GM23338 (cell line): ENCODE measurements around the gene MRS2. TPM values are rescaled to one million over a fixed set of nuclear protein-coding genes. Genes with fewer than 3 reads are reported as not detected.

Source experiments
- ATAC-seq: fragments of 200-7000 bp; cut with Tn5 transposase; 3 replicates; pipeline ENCODE4 v1.9.1; 2020
- DNase-seq: peaks from one replicate; pipeline ENCODE4 v3.0.0-alpha.2; 2015; ENCODE audit warnings: low spot score
- H2AFZ ChIP-seq: fragments of 200-600 bp; sonication (generic); 2 replicates; pipeline ENCODE4 v1.8.0; 2016; ENCODE audit warnings: antibody characterized with exemption, mild to moderate bottlenecking, moderate library complexity
- H3F3A ChIP-seq: fragments of 200-600 bp; sonication (generic); replicated peaks from 2 replicates; pipeline ENCODE4 v1.8.0; 2017; ENCODE audit warnings: antibody characterized with exemption, mixed run types, low read depth
- H3K27ac ChIP-seq: fragments of 200-600 bp; sonication (generic); 2 replicates; pipeline ENCODE4 v1.6.1; 2016; ENCODE audit warnings: low read depth
- H3K27me3 ChIP-seq: fragments of 200-600 bp; sonication (generic); 2 replicates; pipeline ENCODE4 v1.8.0; 2016; ENCODE audit warnings: mild to moderate bottlenecking, mixed run types, moderate library complexity; ENCODE audit not compliant: insufficient read depth
- H3K36me3 ChIP-seq: fragments of 200-600 bp; sonication (generic); 2 replicates; pipeline ENCODE4 v1.8.0; 2016; ENCODE audit warnings: mild to moderate bottlenecking; ENCODE audit not compliant: insufficient read depth
- H3K4me1 ChIP-seq: fragments of 200-600 bp; sonication (generic); 2 replicates; pipeline ENCODE4 v1.8.0; 2016; ENCODE audit warnings: mild to moderate bottlenecking, moderate library complexity; ENCODE audit not compliant: insufficient read depth
- H3K4me2 ChIP-seq: fragments of 200-600 bp; sonication (generic); 2 replicates; pipeline ENCODE4 v1.7.1; 2017; ENCODE audit warnings: mixed run types
- H3K4me3 ChIP-seq: fragments of 200-600 bp; sonication (generic); 2 replicates; pipeline ENCODE4 v1.6.1; 2016; ENCODE audit warnings: mixed run types
- H3K79me2 ChIP-seq: fragments of 200-600 bp; sonication (generic); replicated peaks from 2 replicates; pipeline ENCODE4 v1.8.0; 2017; ENCODE audit warnings: mild to moderate bottlenecking; ENCODE audit not compliant: insufficient read depth
- H3K9me2 ChIP-seq: fragments of 200-600 bp; sonication (generic); 2 replicates; pipeline ENCODE4 v1.8.0; 2017; ENCODE audit not compliant: insufficient read depth
- H4K20me1 ChIP-seq: fragments of 200-600 bp; sonication (generic); replicated peaks from 2 replicates; pipeline ENCODE4 v1.8.0; 2017; ENCODE audit warnings: mild to moderate bottlenecking; ENCODE audit not compliant: insufficient read depth
- H3K27ac Mint-ChIP-seq: 2 replicates; pipeline ENCODE4 v1.8.0; 2020; ENCODE audit warnings: inconsistent platforms, mild to moderate bottlenecking, moderate library complexity, mixed read lengths
- H3K27me3 Mint-ChIP-seq: 3 replicates; pipeline ENCODE4 v1.8.0; 2022; ENCODE audit warnings: low read depth, mild to moderate bottlenecking, moderate library complexity, mixed read lengths, inconsistent platforms; ENCODE audit not compliant: insufficient read depth, poor library complexity
- H3K36me3 Mint-ChIP-seq: 3 replicates; pipeline ENCODE4 v1.8.0; 2021; ENCODE audit warnings: low read depth, mild to moderate bottlenecking, inconsistent platforms, moderate library complexity, mixed read lengths
- H3K4me1 Mint-ChIP-seq: 3 replicates; pipeline ENCODE4 v1.8.0; 2020; ENCODE audit warnings: mild to moderate bottlenecking, inconsistent platforms, mixed read lengths
- H3K4me3 Mint-ChIP-seq: 3 replicates; pipeline ENCODE4 v1.8.0; 2021; ENCODE audit warnings: moderate library complexity, mild to moderate bottlenecking, inconsistent platforms, mixed read lengths
- H3K9me3 Mint-ChIP-seq: 3 replicates; pipeline ENCODE4 v1.8.0; 2020; ENCODE audit warnings: moderate library complexity, mild to moderate bottlenecking, inconsistent platforms, mixed read lengths
- CREB1 ChIP-seq: fragments of 250-450 bp; sonication (Bioruptor Pico); IDR thresholded peaks from 2 replicates; pipeline ENCODE4 v1.5.0; 2020; ENCODE audit warnings: low read depth, mild to moderate bottlenecking, moderate library complexity
- EZH2 ChIP-seq: fragments of 200-600 bp; sonication (generic); IDR thresholded peaks from one replicate; pipeline ENCODE4 v1.8.0; 2017; ENCODE audit warnings: antibody characterized with exemption, mild to moderate bottlenecking, low read depth; ENCODE audit not compliant: unreplicated experiment
- EZH2phosphoT487 ChIP-seq: fragments of 200-600 bp; sonication (generic); IDR thresholded peaks from one replicate; pipeline ENCODE4 v1.8.1; 2018; ENCODE audit warnings: antibody characterized with exemption; ENCODE audit not compliant: unreplicated experiment
- JUNB ChIP-seq: IDR thresholded peaks from one replicate; pipeline ENCODE4 v1.6.1; 2016; ENCODE audit warnings: antibody characterized with exemption; ENCODE audit not compliant: unreplicated experiment
- NANOG ChIP-seq: IDR thresholded peaks from 2 replicates; pipeline ENCODE4 v1.6.1; 2016; ENCODE audit warnings: antibody characterized with exemption, borderline replicate concordance
- POLR2AphosphoS5 ChIP-seq: IDR thresholded peaks from 2 replicates; pipeline ENCODE4 v1.6.1; 2016; ENCODE audit warnings: antibody characterized with exemption, low read depth
- STAT1 ChIP-seq: IDR thresholded peaks from one replicate; pipeline ENCODE4 v1.6.1; 2016; ENCODE audit warnings: antibody characterized with exemption; ENCODE audit not compliant: unreplicated experiment
- ZNF114 ChIP-seq: fragments of 250-450 bp; sonication (Bioruptor Pico); IDR thresholded peaks from 2 replicates; pipeline ENCODE4 v1.5.0; 2020; ENCODE audit warnings: mild to moderate bottlenecking, moderate library complexity
- ZNF331 ChIP-seq: fragments of 250-450 bp; sonication (Bioruptor Pico); IDR thresholded peaks from 2 replicates; pipeline ENCODE4 v1.5.0; 2020; ENCODE audit warnings: low read depth, mild to moderate bottlenecking, moderate library complexity
- polyA plus RNA-seq: library from polyadenylated mRNA; unstranded; fragments of >200 nt; fragmentation: Nextera tagmentation; extraction: Ambion mirVana; gene quantifications from 2 replicates; pipeline ENCODE4 v1.2.1, GENCODE V29; 2016
- total RNA-seq: library from RNA; depleted of rRNA; stranded (reverse); fragments of >200 nt; shearing (Covaris generic); gene quantifications from 2 replicates; pipeline ENCODE4 v1.2.3, GENCODE V29; 2014
- TF ChIP-seq, protein P1 (sequence below): IDR thresholded peaks from 2 replicates; pipeline ENCODE4 v1.6.1; 2016; ENCODE audit warnings: antibody characterized with exemption
- TF ChIP-seq, protein P2 (sequence below): IDR thresholded peaks from one replicate; pipeline ENCODE4 v1.6.1; 2018; ENCODE audit warnings: antibody characterized with exemption; ENCODE audit not compliant: unreplicated experiment
- TF ChIP-seq, protein P3 (sequence below): fragments of 250-450 bp; sonication (Bioruptor Pico); IDR thresholded peaks from 2 replicates; pipeline ENCODE4 v1.5.0; 2020; ENCODE audit warnings: mild to moderate bottlenecking, moderate library complexity
- TF ChIP-seq, protein P4 (sequence below), 2 experiments: fragments of 200-600 bp in 1 of 2; sonication (generic) in 1 of 2; conservative IDR thresholded peaks; 2 replicates each; pipeline versions ENCODE4 v1.5.1 to v1.6.1; 2016 to 2017; ENCODE audit warnings: antibody characterized with exemption in 2 of 2, low read depth in 2 of 2, mild to moderate bottlenecking in 2 of 2, moderate library complexity in 1 of 2

Gene MRS2
- total and polyA plus RNA-seq, 2 experiments from 2014 or later, result 80.9 to 125 TPM

DNA sequence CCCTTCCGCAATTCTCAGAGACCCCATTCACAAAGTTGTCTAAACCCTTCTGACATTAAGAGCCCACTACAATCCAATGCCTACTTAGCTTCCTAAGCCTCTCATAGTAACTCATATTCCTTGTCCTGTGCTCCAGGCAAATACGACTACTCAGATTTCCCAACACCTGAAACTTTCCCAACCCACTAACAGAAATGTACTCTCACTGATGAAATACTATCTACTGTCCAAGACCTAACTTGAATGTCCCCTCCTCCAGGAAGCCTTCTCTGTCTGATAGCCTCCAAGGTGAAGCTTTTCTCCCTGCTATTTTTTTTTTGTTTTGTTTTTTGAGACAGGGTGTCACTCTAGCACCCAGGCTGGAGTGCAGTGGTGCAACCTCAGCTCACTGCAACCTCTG, 56.2 kb downstream of the MRS2 start:
- Histone ChIP-seq H3K4me3 (no peak overlapping the region), H3K4me1 (no peaks in the 10 kb centered on the region), H3K27me3 (no peaks in the 10 kb centered on the region), H3F3A (no peaks in the 10 kb centered on the region), H3K79me2 (no peaks in the 10 kb centered on the region), H3K4me2 (no peak overlapping the region), H3K9me2 (no peaks in the 10 kb centered on the region), H3K36me3 (no peaks in the 10 kb centered on the region), H2AFZ (no peak overlapping the region), H4K20me1 (no peaks in the 10 kb centered on the region), H3K27ac (no peak overlapping the region)
- no peak for DNase-seq
- H3K36me3 Mint-ChIP-seq, result no peaks in the 10 kb centered on the region
- no peak overlapping the region for H3K27ac Mint-ChIP-seq
- no peak for ATAC-seq
- no peak overlapping the region for H3K4me3 Mint-ChIP-seq
- TF ChIP-seq STAT1 (no peak), ZNF114 (CRISPR knock-in tag) (no peak), CREB1 (no peak), NANOG (no peak), JUNB (no peak), POLR2AphosphoS5 (no peak), EZH2phosphoT487 (no peak), EZH2 (no peak), ZNF331 (CRISPR knock-in tag) (no peak)
- TF ChIP-seq, protein P1, sequence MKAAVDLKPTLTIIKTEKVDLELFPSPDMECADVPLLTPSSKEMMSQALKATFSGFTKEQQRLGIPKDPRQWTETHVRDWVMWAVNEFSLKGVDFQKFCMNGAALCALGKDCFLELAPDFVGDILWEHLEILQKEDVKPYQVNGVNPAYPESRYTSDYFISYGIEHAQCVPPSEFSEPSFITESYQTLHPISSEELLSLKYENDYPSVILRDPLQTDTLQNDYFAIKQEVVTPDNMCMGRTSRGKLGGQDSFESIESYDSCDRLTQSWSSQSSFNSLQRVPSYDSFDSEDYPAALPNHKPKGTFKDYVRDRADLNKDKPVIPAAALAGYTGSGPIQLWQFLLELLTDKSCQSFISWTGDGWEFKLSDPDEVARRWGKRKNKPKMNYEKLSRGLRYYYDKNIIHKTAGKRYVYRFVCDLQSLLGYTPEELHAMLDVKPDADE, result no peak
- TF ChIP-seq, protein P2, sequence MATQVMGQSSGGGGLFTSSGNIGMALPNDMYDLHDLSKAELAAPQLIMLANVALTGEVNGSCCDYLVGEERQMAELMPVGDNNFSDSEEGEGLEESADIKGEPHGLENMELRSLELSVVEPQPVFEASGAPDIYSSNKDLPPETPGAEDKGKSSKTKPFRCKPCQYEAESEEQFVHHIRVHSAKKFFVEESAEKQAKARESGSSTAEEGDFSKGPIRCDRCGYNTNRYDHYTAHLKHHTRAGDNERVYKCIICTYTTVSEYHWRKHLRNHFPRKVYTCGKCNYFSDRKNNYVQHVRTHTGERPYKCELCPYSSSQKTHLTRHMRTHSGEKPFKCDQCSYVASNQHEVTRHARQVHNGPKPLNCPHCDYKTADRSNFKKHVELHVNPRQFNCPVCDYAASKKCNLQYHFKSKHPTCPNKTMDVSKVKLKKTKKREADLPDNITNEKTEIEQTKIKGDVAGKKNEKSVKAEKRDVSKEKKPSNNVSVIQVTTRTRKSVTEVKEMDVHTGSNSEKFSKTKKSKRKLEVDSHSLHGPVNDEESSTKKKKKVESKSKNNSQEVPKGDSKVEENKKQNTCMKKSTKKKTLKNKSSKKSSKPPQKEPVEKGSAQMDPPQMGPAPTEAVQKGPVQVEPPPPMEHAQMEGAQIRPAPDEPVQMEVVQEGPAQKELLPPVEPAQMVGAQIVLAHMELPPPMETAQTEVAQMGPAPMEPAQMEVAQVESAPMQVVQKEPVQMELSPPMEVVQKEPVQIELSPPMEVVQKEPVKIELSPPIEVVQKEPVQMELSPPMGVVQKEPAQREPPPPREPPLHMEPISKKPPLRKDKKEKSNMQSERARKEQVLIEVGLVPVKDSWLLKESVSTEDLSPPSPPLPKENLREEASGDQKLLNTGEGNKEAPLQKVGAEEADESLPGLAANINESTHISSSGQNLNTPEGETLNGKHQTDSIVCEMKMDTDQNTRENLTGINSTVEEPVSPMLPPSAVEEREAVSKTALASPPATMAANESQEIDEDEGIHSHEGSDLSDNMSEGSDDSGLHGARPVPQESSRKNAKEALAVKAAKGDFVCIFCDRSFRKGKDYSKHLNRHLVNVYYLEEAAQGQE, result no peak
- TF ChIP-seq, protein P3, sequence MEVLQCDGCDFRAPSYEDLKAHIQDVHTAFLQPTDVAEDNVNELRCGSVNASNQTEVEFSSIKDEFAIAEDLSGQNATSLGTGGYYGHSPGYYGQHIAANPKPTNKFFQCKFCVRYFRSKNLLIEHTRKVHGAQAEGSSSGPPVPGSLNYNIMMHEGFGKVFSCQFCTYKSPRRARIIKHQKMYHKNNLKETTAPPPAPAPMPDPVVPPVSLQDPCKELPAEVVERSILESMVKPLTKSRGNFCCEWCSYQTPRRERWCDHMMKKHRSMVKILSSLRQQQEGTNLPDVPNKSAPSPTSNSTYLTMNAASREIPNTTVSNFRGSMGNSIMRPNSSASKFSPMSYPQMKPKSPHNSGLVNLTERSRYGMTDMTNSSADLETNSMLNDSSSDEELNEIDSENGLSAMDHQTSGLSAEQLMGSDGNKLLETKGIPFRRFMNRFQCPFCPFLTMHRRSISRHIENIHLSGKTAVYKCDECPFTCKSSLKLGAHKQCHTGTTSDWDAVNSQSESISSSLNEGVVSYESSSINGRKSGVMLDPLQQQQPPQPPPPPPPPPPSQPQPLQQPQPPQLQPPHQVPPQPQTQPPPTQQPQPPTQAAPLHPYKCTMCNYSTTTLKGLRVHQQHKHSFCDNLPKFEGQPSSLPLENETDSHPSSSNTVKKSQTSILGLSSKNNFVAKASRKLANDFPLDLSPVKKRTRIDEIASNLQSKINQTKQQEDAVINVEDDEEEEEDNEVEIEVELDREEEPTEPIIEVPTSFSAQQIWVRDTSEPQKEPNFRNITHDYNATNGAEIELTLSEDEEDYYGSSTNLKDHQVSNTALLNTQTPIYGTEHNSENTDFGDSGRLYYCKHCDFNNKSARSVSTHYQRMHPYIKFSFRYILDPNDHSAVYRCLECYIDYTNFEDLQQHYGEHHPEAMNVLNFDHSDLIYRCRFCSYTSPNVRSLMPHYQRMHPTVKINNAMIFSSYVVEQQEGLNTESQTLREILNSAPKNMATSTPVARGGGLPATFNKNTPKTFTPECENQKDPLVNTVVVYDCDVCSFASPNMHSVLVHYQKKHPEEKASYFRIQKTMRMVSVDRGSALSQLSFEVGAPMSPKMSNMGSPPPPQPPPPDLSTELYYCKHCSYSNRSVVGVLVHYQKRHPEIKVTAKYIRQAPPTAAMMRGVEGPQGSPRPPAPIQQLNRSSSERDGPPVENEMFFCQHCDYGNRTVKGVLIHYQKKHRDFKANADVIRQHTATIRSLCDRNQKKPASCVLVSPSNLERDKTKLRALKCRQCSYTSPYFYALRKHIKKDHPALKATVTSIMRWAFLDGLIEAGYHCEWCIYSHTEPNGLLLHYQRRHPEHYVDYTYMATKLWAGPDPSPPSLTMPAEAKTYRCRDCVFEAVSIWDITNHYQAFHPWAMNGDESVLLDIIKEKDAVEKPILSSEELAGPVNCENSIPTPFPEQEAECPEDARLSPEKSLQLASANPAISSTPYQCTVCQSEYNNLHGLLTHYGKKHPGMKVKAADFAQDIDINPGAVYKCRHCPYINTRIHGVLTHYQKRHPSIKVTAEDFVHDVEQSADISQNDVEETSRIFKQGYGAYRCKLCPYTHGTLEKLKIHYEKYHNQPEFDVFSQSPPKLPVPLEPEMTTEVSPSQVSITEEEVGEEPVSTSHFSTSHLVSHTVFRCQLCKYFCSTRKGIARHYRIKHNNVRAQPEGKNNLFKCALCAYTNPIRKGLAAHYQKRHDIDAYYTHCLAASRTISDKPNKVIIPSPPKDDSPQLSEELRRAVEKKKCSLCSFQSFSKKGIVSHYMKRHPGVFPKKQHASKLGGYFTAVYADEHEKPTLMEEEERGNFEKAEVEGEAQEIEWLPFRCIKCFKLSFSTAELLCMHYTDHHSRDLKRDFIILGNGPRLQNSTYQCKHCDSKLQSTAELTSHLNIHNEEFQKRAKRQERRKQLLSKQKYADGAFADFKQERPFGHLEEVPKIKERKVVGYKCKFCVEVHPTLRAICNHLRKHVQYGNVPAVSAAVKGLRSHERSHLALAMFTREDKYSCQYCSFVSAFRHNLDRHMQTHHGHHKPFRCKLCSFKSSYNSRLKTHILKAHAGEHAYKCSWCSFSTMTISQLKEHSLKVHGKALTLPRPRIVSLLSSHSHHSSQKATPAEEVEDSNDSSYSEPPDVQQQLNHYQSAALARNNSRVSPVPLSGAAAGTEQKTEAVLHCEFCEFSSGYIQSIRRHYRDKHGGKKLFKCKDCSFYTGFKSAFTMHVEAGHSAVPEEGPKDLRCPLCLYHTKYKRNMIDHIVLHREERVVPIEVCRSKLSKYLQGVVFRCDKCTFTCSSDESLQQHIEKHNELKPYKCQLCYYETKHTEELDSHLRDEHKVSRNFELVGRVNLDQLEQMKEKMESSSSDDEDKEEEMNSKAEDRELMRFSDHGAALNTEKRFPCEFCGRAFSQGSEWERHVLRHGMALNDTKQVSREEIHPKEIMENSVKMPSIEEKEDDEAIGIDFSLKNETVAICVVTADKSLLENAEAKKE (CRISPR knock-in tag), result no peak
- TF ChIP-seq, protein P4, sequence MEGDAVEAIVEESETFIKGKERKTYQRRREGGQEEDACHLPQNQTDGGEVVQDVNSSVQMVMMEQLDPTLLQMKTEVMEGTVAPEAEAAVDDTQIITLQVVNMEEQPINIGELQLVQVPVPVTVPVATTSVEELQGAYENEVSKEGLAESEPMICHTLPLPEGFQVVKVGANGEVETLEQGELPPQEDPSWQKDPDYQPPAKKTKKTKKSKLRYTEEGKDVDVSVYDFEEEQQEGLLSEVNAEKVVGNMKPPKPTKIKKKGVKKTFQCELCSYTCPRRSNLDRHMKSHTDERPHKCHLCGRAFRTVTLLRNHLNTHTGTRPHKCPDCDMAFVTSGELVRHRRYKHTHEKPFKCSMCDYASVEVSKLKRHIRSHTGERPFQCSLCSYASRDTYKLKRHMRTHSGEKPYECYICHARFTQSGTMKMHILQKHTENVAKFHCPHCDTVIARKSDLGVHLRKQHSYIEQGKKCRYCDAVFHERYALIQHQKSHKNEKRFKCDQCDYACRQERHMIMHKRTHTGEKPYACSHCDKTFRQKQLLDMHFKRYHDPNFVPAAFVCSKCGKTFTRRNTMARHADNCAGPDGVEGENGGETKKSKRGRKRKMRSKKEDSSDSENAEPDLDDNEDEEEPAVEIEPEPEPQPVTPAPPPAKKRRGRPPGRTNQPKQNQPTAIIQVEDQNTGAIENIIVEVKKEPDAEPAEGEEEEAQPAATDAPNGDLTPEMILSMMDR (conservative IDR thresholded peaks at IDR 0.05; ENCODE audit: low read depth in 2 of 2), result no peak
- H3K9me3 Mint-ChIP-seq, result no peaks in the 10 kb centered on the region
- H3K27me3 Mint-ChIP-seq, result peaks cover 1% of the 10 kb centered on the region
- H3K4me1 Mint-ChIP-seq, result 0 out of 3 replicates have a peak, but pooled peaks cover 2% of the 10 kb centered on the region
